C4-2B (cell line): ENCODE measurements around the gene ST3GAL5.

ENCODE experiments used
- H3K27ac ChIP-seq: fragments of 450-650 bp; 2 replicates; pipeline ENCODE4 v1.5.1; 2017
- CTCF ChIP-seq: fragments of 450-650 bp; conservative IDR thresholded peaks from 2 replicates; pipeline ENCODE4 v1.5.1; 2017; ENCODE audit warnings: mild to moderate bottlenecking
- ZFX ChIP-seq: fragments of 450-650 bp; IDR thresholded peaks from 2 replicates; pipeline ENCODE4 v1.6.1; 2017

The ST3GAL5 gene

GRCh38 chr2:85905187-85905666 is 16.4 kb upstream of the ST3GAL5 start:
- TF ChIP-seq ZFX (no peak), CTCF (no peak)
- H3K27ac ChIP-seq: no peak overlapping the region

DNA sequence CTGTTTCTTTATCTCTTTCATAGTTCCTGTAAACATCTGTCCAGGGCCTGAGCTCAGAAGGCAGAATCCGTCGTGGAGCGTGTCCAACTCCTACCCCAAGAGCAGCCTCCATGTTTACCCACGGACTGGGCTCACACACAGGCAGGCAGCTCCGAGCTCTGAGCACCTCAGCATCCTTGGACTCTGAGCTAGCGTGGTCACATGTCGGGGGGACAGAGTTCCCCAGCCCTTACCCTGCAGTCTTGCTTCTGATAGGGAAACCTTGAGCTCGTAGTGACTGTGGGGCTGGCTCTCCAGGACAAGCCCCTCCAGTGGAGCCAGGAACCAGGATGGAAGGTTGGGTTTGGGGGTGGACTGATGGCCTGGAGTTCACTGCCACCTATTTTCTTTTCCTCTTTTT is 15.1 kb upstream of the ST3GAL5 start:
- no peak overlapping the region for H3K27ac ChIP-seq
- TF ChIP-seq ZFX: no peak
- no peak for TF ChIP-seq CTCF

GRCh38 chr2:85902496-85902895 is 13.7 kb upstream of the ST3GAL5 start:
- H3K27ac ChIP-seq: no peak overlapping the region
- TF ChIP-seq ZFX: no peak
- TF ChIP-seq CTCF: no peak

GRCh38 chr2:85901155-85901554 is 12.4 kb upstream of the ST3GAL5 start:
- TF ChIP-seq CTCF: no peak
- no peak for TF ChIP-seq ZFX
- H3K27ac ChIP-seq: no peak overlapping the region

DNA sequence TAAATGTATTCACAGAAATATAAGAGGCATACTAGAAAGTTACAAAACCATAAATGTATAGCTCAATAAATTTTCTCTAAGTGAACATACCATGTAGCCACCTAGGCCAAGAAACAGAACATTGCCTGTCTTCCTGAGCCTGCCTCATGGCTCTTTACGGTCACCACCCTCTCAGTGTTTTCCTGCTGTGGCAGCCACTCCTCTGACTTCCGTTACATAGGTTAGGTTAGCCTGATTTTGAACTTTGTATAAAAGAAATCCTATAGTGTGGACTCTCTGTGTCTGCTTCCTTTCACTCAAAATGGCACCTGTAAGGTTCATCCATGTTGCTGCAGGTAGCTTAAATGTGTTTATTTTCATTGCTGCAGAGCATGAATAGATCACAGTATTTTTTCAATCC is 11.6 kb upstream of the ST3GAL5 start:
- no peak overlapping the region for H3K27ac ChIP-seq
- TF ChIP-seq CTCF: no peak
- TF ChIP-seq ZFX: no peak

- H3K27ac ChIP-seq: no peak overlapping the region
- TF ChIP-seq ZFX (no peak), CTCF (no peak)
Observed at GRCh38 chr2:85899849-85900248, 11.1 kb upstream of the ST3GAL5 start.

DNA sequence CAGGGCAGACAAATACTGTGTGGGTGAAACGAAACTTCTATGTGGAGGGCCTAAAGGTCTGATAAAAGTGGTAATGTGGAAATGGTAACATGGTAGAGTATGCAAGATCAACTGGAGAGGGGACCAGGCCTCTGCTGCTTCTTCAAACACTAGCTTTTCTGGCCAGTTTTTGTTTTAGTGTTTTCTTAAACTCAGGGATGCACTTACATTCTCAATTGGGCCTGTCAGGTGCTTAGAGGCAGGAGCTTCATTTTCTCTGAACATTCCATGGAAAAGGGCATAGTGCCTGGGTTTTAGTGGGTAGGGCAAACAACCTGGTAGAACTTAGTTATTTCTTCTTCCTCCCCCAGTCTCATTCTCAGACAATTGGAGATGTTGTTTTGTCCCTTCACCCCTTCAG is 10.5 kb upstream of the ST3GAL5 start:
- no peak overlapping the region for H3K27ac ChIP-seq
- TF ChIP-seq CTCF (no peak), ZFX (no peak)
